ENCODE data around the gene MED12L.
A peak's percentile ranks its signal among the peaks of the same experiment; 100 is the strongest.

Gene MED12L

GRCh38 chr3:151225040-151225975 is 139.8 kb downstream of the MED12L start:
- H3K4me3 ChIP-seq (ENCODE audit: low read depth, low read length) = no peak overlapping the region
- TF ChIP-seq, protein P1, sequence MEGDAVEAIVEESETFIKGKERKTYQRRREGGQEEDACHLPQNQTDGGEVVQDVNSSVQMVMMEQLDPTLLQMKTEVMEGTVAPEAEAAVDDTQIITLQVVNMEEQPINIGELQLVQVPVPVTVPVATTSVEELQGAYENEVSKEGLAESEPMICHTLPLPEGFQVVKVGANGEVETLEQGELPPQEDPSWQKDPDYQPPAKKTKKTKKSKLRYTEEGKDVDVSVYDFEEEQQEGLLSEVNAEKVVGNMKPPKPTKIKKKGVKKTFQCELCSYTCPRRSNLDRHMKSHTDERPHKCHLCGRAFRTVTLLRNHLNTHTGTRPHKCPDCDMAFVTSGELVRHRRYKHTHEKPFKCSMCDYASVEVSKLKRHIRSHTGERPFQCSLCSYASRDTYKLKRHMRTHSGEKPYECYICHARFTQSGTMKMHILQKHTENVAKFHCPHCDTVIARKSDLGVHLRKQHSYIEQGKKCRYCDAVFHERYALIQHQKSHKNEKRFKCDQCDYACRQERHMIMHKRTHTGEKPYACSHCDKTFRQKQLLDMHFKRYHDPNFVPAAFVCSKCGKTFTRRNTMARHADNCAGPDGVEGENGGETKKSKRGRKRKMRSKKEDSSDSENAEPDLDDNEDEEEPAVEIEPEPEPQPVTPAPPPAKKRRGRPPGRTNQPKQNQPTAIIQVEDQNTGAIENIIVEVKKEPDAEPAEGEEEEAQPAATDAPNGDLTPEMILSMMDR (IDR thresholded peaks at IDR 0.05; ENCODE audit: insufficient read depth, low read length, missing control alignments) = no peak
- no peak for DNase-seq (ENCODE audit: low read depth, low spot score)
- POLR2A ChIA-PET = no interaction called here
- CTCF ChIA-PET = interaction anchor here (0.6 to 8.2 kb wide), 9 partner anchors 9 to 137 kb away, joined by 3 to 191 read pairs (median 5); partner anchors contain the start of gene P2RY14

DNA sequence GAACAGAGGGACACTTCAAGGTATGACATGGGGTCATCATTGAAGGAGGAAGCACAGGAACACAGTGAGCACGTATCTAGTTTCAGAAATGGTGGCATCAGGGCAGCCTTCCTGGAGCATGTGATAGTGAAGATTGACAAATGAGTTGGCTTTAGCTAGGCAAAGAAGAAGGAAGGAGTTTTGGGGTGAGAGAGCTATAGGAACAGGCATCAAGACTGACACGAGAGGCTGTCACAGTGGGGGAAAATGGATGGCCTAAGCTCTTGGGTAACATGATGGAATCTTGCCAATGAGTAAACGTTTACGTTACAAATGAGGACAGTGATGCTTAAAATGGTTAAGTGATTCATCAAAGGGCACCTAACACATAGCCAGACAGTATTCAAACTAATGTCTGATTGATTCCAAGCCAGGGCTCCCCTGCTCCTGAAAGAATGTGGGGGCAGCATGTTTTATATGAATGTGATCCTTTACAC is 140.7 kb downstream of the MED12L start:
- ChIA-PET CTCF (interaction anchor here (0.7 to 8.2 kb wide), 11 partner anchors 18 to 249 kb away, joined by 3 to 191 read pairs (median 18); partner anchors contain the start of genes GPR171 and P2RY14), POLR2A (no interaction called here)
- TF ChIP-seq, protein P1 (IDR thresholded peaks at IDR 0.05; ENCODE audit: insufficient read depth, low read length, missing control alignments) = no peak
- DNase-seq (ENCODE audit: low read depth, low spot score) = peak; percentile 70
- H3K4me3 ChIP-seq (ENCODE audit: low read depth, low read length) = no peak overlapping the region

GRCh38 chr3:151226825-151227224 is 141.4 kb downstream of the MED12L start:
- no peak overlapping the region for H3K4me3 ChIP-seq (ENCODE audit: low read depth, low read length)
- no peak for DNase-seq (ENCODE audit: low read depth, low spot score)
- TF ChIP-seq, protein P1 (IDR thresholded peaks at IDR 0.05; ENCODE audit: insufficient read depth, low read length, missing control alignments) = no peak
- ChIA-PET CTCF (interaction anchor here (0.6 to 8.2 kb wide), 22 partner anchors 8 to 734 kb away, joined by 3 to 191 read pairs (median 6); partner anchors contain the start of genes GPR171 and P2RY14), POLR2A (no interaction called here)

DNA sequence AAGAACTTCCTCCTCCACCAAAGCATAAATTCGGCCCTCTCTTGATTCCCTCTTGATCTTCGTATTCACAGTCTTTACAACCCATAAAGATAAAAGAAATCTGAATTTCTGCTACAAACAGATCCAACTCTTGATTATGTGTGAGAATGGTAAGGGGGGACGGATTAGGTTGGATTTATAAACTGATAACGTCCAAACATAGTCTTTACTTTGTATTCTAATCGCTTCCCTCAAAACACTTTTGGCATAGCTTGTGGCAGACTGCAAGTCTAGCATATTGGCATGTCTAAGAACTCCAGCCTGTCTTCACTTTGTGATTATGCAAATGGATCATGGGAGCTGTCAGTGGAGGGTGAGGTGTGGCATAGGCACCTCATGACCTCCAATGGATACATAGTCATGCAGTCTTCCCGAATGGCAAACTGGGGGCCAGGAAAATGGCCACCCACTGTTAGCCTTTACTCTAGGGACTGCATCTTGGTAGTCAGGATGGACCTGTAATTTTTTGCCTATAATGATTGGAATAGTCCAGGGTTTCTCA is 141.9 kb downstream of the MED12L start:
- no peak overlapping the region for H3K4me3 ChIP-seq (ENCODE audit: low read depth, low read length)
- TF ChIP-seq, protein P1 (IDR thresholded peaks at IDR 0.05; ENCODE audit: insufficient read depth, low read length, missing control alignments) = no peak
- DNase-seq (ENCODE audit: low read depth, low spot score) = no peak
- POLR2A ChIA-PET = no interaction called here
- CTCF ChIA-PET = interaction anchor here (0.6 to 8.2 kb wide), 31 partner anchors 9 to 733 kb away, joined by 3 to 191 read pairs (median 6); partner anchors contain the start of genes GPR171 and P2RY14

DNA sequence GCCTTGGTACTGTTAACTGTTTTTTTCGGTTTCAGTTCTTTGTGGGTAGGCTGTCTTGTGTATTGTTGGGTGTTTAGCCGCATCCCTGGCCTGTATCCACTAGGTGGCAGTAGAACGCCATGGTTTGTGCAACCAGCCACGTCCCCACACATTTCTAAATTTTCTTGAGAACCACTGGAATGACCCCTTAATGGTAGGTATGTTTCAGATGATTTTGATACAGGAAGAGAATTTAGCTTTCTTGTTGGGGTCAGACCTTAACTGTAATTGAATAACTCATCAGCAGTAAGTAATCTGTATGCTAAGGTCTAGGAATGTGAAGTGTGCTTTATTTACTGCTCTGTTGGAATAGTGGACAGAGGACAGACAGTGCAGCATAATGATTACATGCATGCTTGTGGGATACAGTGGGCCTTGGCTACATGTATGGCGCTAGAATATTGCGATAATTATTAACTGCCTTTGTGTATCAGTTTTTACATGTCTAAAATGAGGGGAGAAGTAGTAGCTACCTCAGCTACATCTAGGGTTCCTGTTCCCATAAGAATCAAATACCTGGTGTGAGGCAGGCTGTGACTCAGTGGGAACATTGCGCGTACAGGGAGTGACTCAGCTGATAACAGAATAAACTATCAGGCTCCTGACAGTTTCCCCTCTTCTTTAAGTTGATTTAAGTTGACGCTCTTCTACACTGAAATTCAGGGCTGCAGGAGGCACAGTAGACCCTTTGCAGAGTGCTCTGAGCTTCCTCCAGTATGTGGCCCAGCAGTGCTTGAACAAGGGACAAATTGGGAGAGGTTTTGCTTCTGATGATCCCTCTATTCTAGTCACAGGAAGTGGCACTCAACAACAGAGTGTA is 142.6 kb downstream of the MED12L start:
- ChIA-PET CTCF (interaction anchor here (0.6 to 8.2 kb wide), 46 partner anchors 8 to 733 kb away, joined by 3 to 191 read pairs (median 5); partner anchors contain the start of genes GPR171 and P2RY14), POLR2A (no interaction called here)
- TF ChIP-seq, protein P1 (IDR thresholded peaks at IDR 0.05; ENCODE audit: insufficient read depth, low read length, missing control alignments) = peak; percentile 83
- no peak overlapping the region for H3K4me3 ChIP-seq (ENCODE audit: low read depth, low read length)
- no peak for DNase-seq (ENCODE audit: low read depth, low spot score)

All from AG04449 (cell line).